Naive thymus-derived CD8-positive, alpha-beta T cell (primary cell): ENCODE data around the gene DBH. TPM values are rescaled to one million over a fixed set of nuclear protein-coding genes. Genes with fewer than 3 reads are reported as not detected.

Experiments used
- ATAC-seq, 2 donors: fragments of 150-1000 bp; cut with Tn5 transposase in 1 of 2; sonication (Bioruptor Pico), chemical (Tn5 transposase) in 1 of 2; 1 replicate in 1 of 2; 2 replicates in 1 of 2; pipeline ENCODE4 v1.10.0; 2021; ENCODE audit warnings: mild to moderate bottlenecking in 2 of 2, moderate library complexity in 2 of 2
- POLR2A ChIA-PET: fragments of 350-600 bp; sonication (Branson Sonifier 250); formaldehyde crosslinking; loops from one replicate; lab custom pipeline; 2021; ENCODE audit warnings: antibody characterized with exemption; lab: Charles Lee
- DNase-seq, 10 donors: peaks; one replicate each; pipeline versions ENCODE4 v3.0.0 to v3.0.0-alpha.2; 2020 to 2022
- H3K27ac Mint-ChIP-seq, 10 donors: one replicate each; pipeline ENCODE4 v1.8.0; 2020 to 2022; ENCODE audit warnings: mild to moderate bottlenecking in 10 of 10, mixed read lengths in 10 of 10, moderate library complexity in 4 of 10, inconsistent platforms in 1 of 10
- H3K27me3 Mint-ChIP-seq, 5 donors: one replicate each; pipeline ENCODE4 v1.8.0; 2021 to 2022; ENCODE audit warnings: mixed read lengths in 5 of 5
- H3K36me3 Mint-ChIP-seq, 3 donors: one replicate each; pipeline ENCODE4 v1.8.0; 2020 to 2022; ENCODE audit warnings: mixed read lengths in 3 of 3, mild to moderate bottlenecking in 2 of 3, inconsistent platforms in 1 of 3
- H3K4me1 Mint-ChIP-seq, 4 donors: one replicate each; pipeline ENCODE4 v1.8.0; 2021 to 2022; ENCODE audit warnings: mixed read lengths in 4 of 4
- H3K4me3 Mint-ChIP-seq, 10 donors: one replicate each; pipeline ENCODE4 v1.8.0; 2020 to 2022; ENCODE audit warnings: mild to moderate bottlenecking in 10 of 10, mixed read lengths in 10 of 10, moderate library complexity in 6 of 10, inconsistent platforms in 1 of 10
- H3K9me3 Mint-ChIP-seq, 9 donors: one replicate each; pipeline ENCODE4 v1.8.0; 2020 to 2022; ENCODE audit warnings: mixed read lengths in 9 of 9, mild to moderate bottlenecking in 3 of 9, inconsistent platforms in 1 of 9, moderate library complexity in 1 of 9
- polyA plus RNA-seq, 3 donors: library from polyadenylated mRNA; unstranded; fragments of 300-500 nt; fragmentation: Illumina TruSeq; gene quantifications; one replicate each; pipeline ENCODE4 v1.2.3, GENCODE V29; 2021
- total RNA-seq, 8 experiments: library from RNA in 2 of 8; stranded (reverse) in 2 of 8; gene quantifications; one replicate each; pipeline ENCODE4 v1.2.3 and lab custom pipeline; 2021 to 2026

The DBH gene
- total and polyA plus RNA-seq, 5 experiments from 2014 or later, result not detected

- ATAC-seq, result no peak
- Mint-ChIP-seq H3K9me3 (no peaks in the 10 kb centered on the region), H3K27me3 (no peaks in the 10 kb centered on the region), H3K4me1 (peaks cover 0 to 4% (median 0%) of the 10 kb centered on the region in 4 donors), H3K27ac (peak overlapping the region in 2 of 10 donors; percentile 17 to 38), H3K36me3 (no peaks in the 10 kb centered on the region), H3K4me3 (no peak overlapping the region)
- peak in 1 of 10 donors; percentile 50 for DNase-seq
- POLR2A ChIA-PET, result no interaction called here
Observed at GRCh38 chr9:133640580-133641395, 4.6 kb downstream of the DBH start.

- POLR2A ChIA-PET, result no interaction called here
- DNase-seq, result peak in 1 of 10 donors; percentile 14
- Mint-ChIP-seq H3K4me3 (no peak overlapping the region), H3K4me1 (peaks cover 0 to 4% (median 0%) of the 10 kb centered on the region in 4 donors), H3K27ac (no peak overlapping the region), H3K27me3 (no peaks in the 10 kb centered on the region), H3K36me3 (no peaks in the 10 kb centered on the region), H3K9me3 (no peaks in the 10 kb centered on the region)
- ATAC-seq, result no peak
Observed at GRCh38 chr9:133641396-133641655, 5.2 kb downstream of the DBH start.

- DNase-seq, result peak in 1 of 10 donors; percentile 24
- ATAC-seq, result no peak
- POLR2A ChIA-PET, result no interaction called here
- Mint-ChIP-seq H3K27ac (no peak overlapping the region), H3K27me3 (peaks cover 0 to under 1% (median 0%) of the 10 kb centered on the region in 5 donors), H3K9me3 (no peaks in the 10 kb centered on the region), H3K36me3 (no peaks in the 10 kb centered on the region), H3K4me1 (peaks cover 0 to 4% (median under 1%) of the 10 kb centered on the region in 4 donors), H3K4me3 (no peak overlapping the region)
Observed at GRCh38 chr9:133641861-133642595, 5.9 kb downstream of the DBH start.

GRCh38 chr9:133642708-133643361 lies 6.7 kb downstream of the DBH start:
- peaks cover 0 to 3% (median 0%) of the 10 kb centered on the region in 5 donors for H3K27me3 Mint-ChIP-seq
- peaks cover 0 to 6% (median 3%) of the 10 kb centered on the region in 4 donors for H3K4me1 Mint-ChIP-seq
- ATAC-seq, result no peak
- H3K36me3 Mint-ChIP-seq, result no peaks in the 10 kb centered on the region
- H3K9me3 Mint-ChIP-seq, result no peaks in the 10 kb centered on the region
- H3K27ac Mint-ChIP-seq, result peak overlapping the region in 1 of 10 donors; percentile 2
- no peak overlapping the region for H3K4me3 Mint-ChIP-seq
- POLR2A ChIA-PET, result no interaction called here
- DNase-seq, result peak in 1 of 10 donors; percentile 32

- POLR2A ChIA-PET, result no interaction called here
- Mint-ChIP-seq H3K36me3 (no peaks in the 10 kb centered on the region), H3K4me1 (peaks cover 0 to 6% (median 3%) of the 10 kb centered on the region in 4 donors), H3K9me3 (no peaks in the 10 kb centered on the region), H3K27ac (no peak overlapping the region), H3K27me3 (peaks cover 0 to 3% (median 0%) of the 10 kb centered on the region in 5 donors), H3K4me3 (no peak overlapping the region)
- no peak for DNase-seq
- ATAC-seq, result no peak
Observed at GRCh38 chr9:133643362-133643755, 7.2 kb downstream of the DBH start.

- POLR2A ChIA-PET, result no interaction called here
- H3K9me3 Mint-ChIP-seq, result no peaks in the 10 kb centered on the region
- ATAC-seq, result no peak
Observed at GRCh38 chr9:133643978-133644760, 8.0 kb downstream of the DBH start.

GRCh38 chr9:133645021-133645765 lies 9.0 kb downstream of the DBH start:
- ATAC-seq, result no peak
- Mint-ChIP-seq H3K9me3 (no peaks in the 10 kb centered on the region), H3K27ac (peak overlapping the region in 2 of 10 donors; percentile 20 to 39), H3K4me1 (peaks cover 0 to 6% (median 3%) of the 10 kb centered on the region in 4 donors), H3K27me3 (peaks cover 0 to 6% (median 1%) of the 10 kb centered on the region in 5 donors), H3K36me3 (no peaks in the 10 kb centered on the region), H3K4me3 (no peak overlapping the region)
- no peak for DNase-seq
- POLR2A ChIA-PET, result no interaction called here

More at GRCh38 chr9:133643978-133644760, 8.0 kb downstream of the DBH start:
- peak in 1 of 10 donors; percentile 38 for DNase-seq
- Mint-ChIP-seq H3K27ac (no peak overlapping the region), H3K4me1 (peaks cover 0 to 6% (median 3%) of the 10 kb centered on the region in 4 donors), H3K36me3 (no peaks in the 10 kb centered on the region), H3K4me3 (no peak overlapping the region), H3K27me3 (peaks cover 0 to 5% (median 0%) of the 10 kb centered on the region in 5 donors)

GRCh38 chr9:133647148-133647547 lies 11.0 kb downstream of the DBH start:
- Mint-ChIP-seq H3K36me3 (no peaks in the 10 kb centered on the region), H3K27ac (peak overlapping the region in 1 of 10 donors; percentile 20), H3K4me3 (no peak overlapping the region), H3K27me3 (peaks cover 0 to 14% (median 1%) of the 10 kb centered on the region in 5 donors), H3K4me1 (peaks cover 0 to 6% (median 1%) of the 10 kb centered on the region in 4 donors), H3K9me3 (no peaks in the 10 kb centered on the region)
- ATAC-seq (peak in 1 of 2 donors; percentile 30), DNase-seq (no peak)
- POLR2A ChIA-PET, result no interaction called here

GRCh38 chr9:133647765-133648469 lies 11.8 kb downstream of the DBH start:
- H3K27ac Mint-ChIP-seq, result peak overlapping the region in 1 of 10 donors; percentile 67
- peaks cover 0 to 22% (median 2%) of the 10 kb centered on the region in 5 donors for H3K27me3 Mint-ChIP-seq
- no peaks in the 10 kb centered on the region for H3K36me3 Mint-ChIP-seq
- peaks cover 0 to 6% (median 1%) of the 10 kb centered on the region in 4 donors for H3K4me1 Mint-ChIP-seq
- H3K9me3 Mint-ChIP-seq, result no peaks in the 10 kb centered on the region
- POLR2A ChIA-PET, result no interaction called here
- DNase-seq (no peak), ATAC-seq (no peak)
- H3K4me3 Mint-ChIP-seq, result no peak overlapping the region

GRCh38 chr9:133649194-133649593 lies 13.0 kb downstream of the DBH start:
- Mint-ChIP-seq H3K27me3 (peaks cover 3 to 33% (median 8%) of the 10 kb centered on the region in 5 donors), H3K36me3 (no peaks in the 10 kb centered on the region), H3K4me3 (no peak overlapping the region), H3K4me1 (peaks cover 0 to 6% (median 1%) of the 10 kb centered on the region in 4 donors), H3K9me3 (no peaks in the 10 kb centered on the region), H3K27ac (no peak overlapping the region)
- ATAC-seq, result no peak
- no peak for DNase-seq
- POLR2A ChIA-PET, result no interaction called here

GRCh38 chr9:133650026-133650425 lies 13.9 kb downstream of the DBH start:
- ATAC-seq, result no peak
- H3K27me3 Mint-ChIP-seq, result peaks cover 4 to 42% (median 16%) of the 10 kb centered on the region in 5 donors
- H3K4me1 Mint-ChIP-seq, result peaks cover 0 to 6% (median 1%) of the 10 kb centered on the region in 4 donors

More at GRCh38 chr9:133650026-133650425, 13.9 kb downstream of the DBH start:
- POLR2A ChIA-PET, result interaction anchor here (0.7 kb wide), 1 partner anchor 44 kb away, joined by 4 read pairs; no protein-coding TSS in a partner anchor
- Mint-ChIP-seq H3K27ac (peak overlapping the region in 1 of 10 donors; percentile 83), H3K4me3 (no peak overlapping the region), H3K36me3 (no peaks in the 10 kb centered on the region), H3K9me3 (no peaks in the 10 kb centered on the region)
- no peak for DNase-seq
